Hematopoietic multipotent progenitor cell treated with erythropoietin and hydrocortisone succinate and interleukin-3 and kit ligand, for 4 days (in vitro differentiated cells): ENCODE data around the gene FGR.
A peak's percentile ranks its signal among the peaks of the same experiment; 100 is the strongest.

Experiments used
- DNase-seq: peaks from one replicate; pipeline ENCODE4 v3.0.0-alpha.2; 2015

FGR gene

GRCh38 chr1:27615346-27616192 lies 19.4 kb downstream of the FGR start:
- no peak for DNase-seq

GRCh38 chr1:27614625-27615344 lies 20.2 kb downstream of the FGR start:
- DNase-seq = no peak

GRCh38 chr1:27614043-27614624 lies 20.9 kb downstream of the FGR start:
- no peak for DNase-seq

- DNase-seq = no peak
Observed at GRCh38 chr1:27612718-27613117, 22.3 kb downstream of the FGR start.

- no peak for DNase-seq
Observed at GRCh38 chr1:27611450-27611849, 23.5 kb downstream of the FGR start.

- no peak for DNase-seq
Observed at GRCh38 chr1:27609618-27610240, 25.3 kb downstream of the FGR start.

GRCh38 chr1:27609210-27609555 lies 25.8 kb downstream of the FGR start:
- DNase-seq = no peak

- DNase-seq = no peak
Observed at GRCh38 chr1:27607239-27607804, 27.7 kb downstream of the FGR start.

- no peak for DNase-seq
Observed at GRCh38 chr1:27606708-27607238, 28.2 kb downstream of the FGR start.

- DNase-seq = peak; percentile 82
Observed at GRCh38 chr1:27605796-27606707, 28.9 kb downstream of the FGR start.

- DNase-seq = no peak
Observed at GRCh38 chr1:27605300-27605766, 29.7 kb downstream of the FGR start.

- DNase-seq = no peak
Observed at GRCh38 chr1:27604579-27605299, 30.2 kb downstream of the FGR start.

- peak; percentile 97 for DNase-seq
Observed at GRCh38 chr1:27603681-27604578, 31.1 kb downstream of the FGR start, which contains the start of gene AHDC1. TSS of gene AHDC1 (minus strand) at chr1:27604144. CDS start at chr1:27552115, 52,029 bp downstream.

GRCh38 chr1:27603309-27603680 lies 31.7 kb downstream of the FGR start:
- peak; percentile 60 for DNase-seq

- DNase-seq = peak; percentile 41
Observed at GRCh38 chr1:27602462-27603308, 32.3 kb downstream of the FGR start.

- peak; percentile 58 for DNase-seq
Observed at GRCh38 chr1:27601771-27602461, 33.1 kb downstream of the FGR start.

- no peak for DNase-seq
Observed at GRCh38 chr1:27601321-27601770, 33.6 kb downstream of the FGR start.
